ENCODE measurements around the gene MCM9. TPM values are rescaled to one million over a fixed set of nuclear protein-coding genes. Genes with fewer than 3 reads are reported as not detected.

The MCM9 gene
- 11.6 and 15.2 TPM in 2 replicates for total RNA-seq

GRCh38 chr6:118934461-118935330, at the start of gene MCM9:
Gene MCM9, minus strand, starts transcription at chr6:118935159. Its CDS starts 3,436 bp downstream, at chr6:118931723.

GRCh38 chr6:118893807-118894424, 41.0 kb downstream of the MCM9 start, which contains the start of gene ASF1A:
Gene ASF1A, plus strand, starts transcription at chr6:118894152. Its CDS starts 262 bp downstream, at chr6:118894414.

Other genes with a start within 250 kb of the MCM9 start
- 7.7 and 21.9 TPM in 2 replicates for gene ASF1A, start 41.0 kb downstream of the MCM9 start, total RNA-seq
- under 0.01 and 0.14 TPM in 2 replicates for gene FAM184A, start 143.5 kb upstream of the MCM9 start, total RNA-seq

Measured in placental pericyte (primary cell).